CD14-positive monocyte (primary cell): ENCODE results near the gene WDR49. TPM values are rescaled to one million over a fixed set of nuclear protein-coding genes. Genes with fewer than 3 reads are reported as not detected.
A peak's percentile ranks its signal among the peaks of the same experiment; 100 is the strongest.

ENCODE experiments used
- DNase-seq, 3 donors: peaks; one replicate each; pipeline ENCODE4 v3.0.0-alpha.2; 2011 to 2022
- H2AFZ ChIP-seq: 2 replicates; pipeline ENCODE4 v1.6.0; 2012; ENCODE audit warnings: mild to moderate bottlenecking, low read depth, low read length, inconsistent platforms; ENCODE audit not compliant: insufficient read depth, poor library complexity, severe bottlenecking
- H3K27ac ChIP-seq, 2 donors: 1 replicate in 1 of 2; 2 replicates in 1 of 2; pipeline ENCODE4 v1.5.1; 2012 to 2013; ENCODE audit warnings: low read length in 2 of 2, control low read depth in 1 of 2, inconsistent platforms in 1 of 2, low read depth in 1 of 2, mild to moderate bottlenecking in 1 of 2
- H3K27me3 ChIP-seq, 2 donors: one replicate each; pipeline versions ENCODE4 v1.6.0 to v1.6.1; 2011 to 2013; ENCODE audit warnings: low read length in 2 of 2; ENCODE audit not compliant: control insufficient read depth in 2 of 2, insufficient read depth in 2 of 2
- H3K36me3 ChIP-seq, 2 donors: replicated peaks in 1 of 2; 1 replicate in 1 of 2; 2 replicates in 1 of 2; pipeline versions ENCODE4 v1.5.1 to v1.6.1; 2012 to 2013; ENCODE audit warnings: low read length in 2 of 2, control low read depth in 1 of 2, inconsistent platforms in 1 of 2, mild to moderate bottlenecking in 1 of 2; ENCODE audit not compliant: insufficient read depth in 2 of 2, control insufficient read depth in 1 of 2
- H3K4me1 ChIP-seq, 2 donors: 1 replicate in 1 of 2; 2 replicates in 1 of 2; pipeline versions ENCODE4 v1.5.1 to v1.6.1; 2012 to 2013; ENCODE audit warnings: low read length in 2 of 2, control low read depth in 1 of 2, inconsistent platforms in 1 of 2, mild to moderate bottlenecking in 1 of 2, moderate library complexity in 1 of 2; ENCODE audit not compliant: insufficient read depth in 2 of 2, control insufficient read depth in 1 of 2
- H3K4me2 ChIP-seq: replicated peaks from 2 replicates; pipeline ENCODE3; 2012; ENCODE audit warnings: low read length, moderate library complexity, mild to moderate bottlenecking; ENCODE audit not compliant: poor library complexity, severe bottlenecking; ENCODE audit errors: extremely low read depth
- H3K4me3 ChIP-seq, 3 experiments: fragments of 200-600 bp in 1 of 3; sonication (generic) in 1 of 3; replicated peaks in 1 of 3; 1 replicate in 2 of 3; 2 replicates in 1 of 3; pipeline ENCODE4 v1.5.1; 2011 to 2013; ENCODE audit warnings: low read length in 3 of 3, mild to moderate bottlenecking in 3 of 3, control low read depth in 2 of 3, low read depth in 2 of 3, inconsistent platforms in 1 of 3, moderate library complexity in 1 of 3
- H3K79me2 ChIP-seq: 2 replicates; pipeline ENCODE4 v1.6.0; 2012; ENCODE audit warnings: mild to moderate bottlenecking, control low read depth, inconsistent platforms, low read length, moderate library complexity; ENCODE audit not compliant: insufficient read depth
- H3K9ac ChIP-seq: 2 replicates; pipeline ENCODE4 v1.6.0; 2017; ENCODE audit warnings: low read length, mild to moderate bottlenecking; ENCODE audit not compliant: insufficient read depth, poor library complexity, severe bottlenecking
- H3K9me3 ChIP-seq, 2 donors: replicated peaks in 1 of 2; 1 replicate in 1 of 2; 2 replicates in 1 of 2; pipeline versions ENCODE4 v1.5.1 to v1.6.1; 2012 to 2013; ENCODE audit warnings: low read length in 2 of 2, control low read depth in 1 of 2; ENCODE audit not compliant: control insufficient read depth in 1 of 2, insufficient read depth in 1 of 2
- H4K20me1 ChIP-seq: 2 replicates; pipeline ENCODE4 v1.6.0; 2012; ENCODE audit warnings: mild to moderate bottlenecking, low read length, control low read depth, moderate library complexity; ENCODE audit not compliant: insufficient read depth
- H3K27ac Mint-ChIP-seq, 7 donors: one replicate each; pipeline ENCODE4 v1.8.0; 2020; ENCODE audit warnings: mild to moderate bottlenecking in 7 of 7, mixed read lengths in 7 of 7, moderate library complexity in 6 of 7, inconsistent platforms in 2 of 7
- H3K27me3 Mint-ChIP-seq, 3 donors: one replicate each; pipeline ENCODE4 v1.8.0; 2021 to 2022; ENCODE audit warnings: low read depth in 3 of 3, mild to moderate bottlenecking in 3 of 3, mixed read lengths in 3 of 3, moderate library complexity in 3 of 3, inconsistent platforms in 1 of 3
- H3K36me3 Mint-ChIP-seq, 2 donors: one replicate each; pipeline ENCODE4 v1.8.0; 2020; ENCODE audit warnings: mixed read lengths in 2 of 2, inconsistent platforms in 1 of 2, mild to moderate bottlenecking in 1 of 2
- H3K4me1 Mint-ChIP-seq: one replicate; pipeline ENCODE4 v1.8.0; 2020; ENCODE audit warnings: mild to moderate bottlenecking, mixed read lengths
- H3K4me3 Mint-ChIP-seq, 2 donors: one replicate each; pipeline ENCODE4 v1.8.0; 2020; ENCODE audit warnings: mild to moderate bottlenecking in 2 of 2, mixed read lengths in 2 of 2, moderate library complexity in 1 of 2
- H3K9me3 Mint-ChIP-seq, 7 donors: one replicate each; pipeline ENCODE4 v1.8.0; 2020 to 2022; ENCODE audit warnings: mixed read lengths in 7 of 7, mild to moderate bottlenecking in 6 of 7, moderate library complexity in 6 of 7, inconsistent platforms in 2 of 7
- WGBS: methylation state at CpG from one replicate; pipeline ENCODE4 v1.1.5; 2013; ENCODE audit warnings: missing lambda C conversion rate; ENCODE audit not compliant: insufficient coverage; 5-methylcytosine and 5-hydroxymethylcytosine counted together
- intact Hi-C, 2 donors: fragments of 100-400 bp; cut with micrococcal nuclease; formaldehyde crosslinking; loops; one replicate each; pipeline versions ENCODE4 v1.15.0 to v1.15.1; 2023
- polyA plus RNA-seq, 3 donors: library from polyadenylated mRNA; depleted of rRNA in 1 of 3; unstranded in 2 of 3; stranded (reverse) in 1 of 3; fragments of 300-500 nt in 2 of 3; fragments of >200 nt in 1 of 3; fragmentation: Illumina TruSeq in 2 of 3; gene quantifications; 1 replicate in 2 of 3; 2 replicates in 1 of 3; pipeline ENCODE4 v1.2.3, GENCODE V29; 2012 to 2021
- TF ChIP-seq, protein P1 (sequence below): fragments of 200-600 bp; IDR thresholded peaks from one replicate; pipeline ENCODE4 v1.8.0; 2022; ENCODE audit warnings: antibody characterized with exemption, mild to moderate bottlenecking

The WDR49 gene
- polyA plus RNA-seq, 3 donors = 1.1 to 5.0 (median 4.2) TPM

DNA sequence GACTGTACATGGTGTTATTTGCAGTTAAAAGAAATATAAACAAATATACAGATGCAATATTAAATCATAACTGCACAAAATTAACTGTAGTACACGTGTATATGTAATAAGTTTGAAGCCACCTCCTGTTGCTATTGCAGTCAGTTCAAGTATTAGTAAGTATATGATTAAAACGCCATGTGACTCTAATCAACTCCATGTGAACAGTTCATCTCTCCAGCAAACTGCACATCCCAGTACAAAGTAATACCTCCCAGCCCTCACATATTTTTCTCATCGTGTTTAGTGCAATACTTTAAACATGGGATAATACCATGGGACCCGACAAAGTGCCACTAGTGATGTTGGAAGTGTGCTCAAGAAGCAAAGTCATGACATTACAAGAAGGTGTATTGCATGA lies 46.3 kb upstream of the WDR49 start:
- intact Hi-C loops = no loop called here
- no peak for DNase-seq
- no peak overlapping the region for H3K4me3 ChIP-seq
- H3K4me1 ChIP-seq = no peaks in the 10 kb centered on the region
- H3K4me2 ChIP-seq = no peak overlapping the region
- H3K79me2 ChIP-seq = no peaks in the 10 kb centered on the region
- no peak overlapping the region for H2AFZ ChIP-seq
- H4K20me1 ChIP-seq = peaks cover 23% of the 10 kb centered on the region
- peaks cover 62 to 67% of the 10 kb centered on the region in 2 donors for H3K36me3 Mint-ChIP-seq
- no peaks in the 10 kb centered on the region for H3K9me3 ChIP-seq
- no peaks in the 10 kb centered on the region for H3K4me1 Mint-ChIP-seq
- no peaks in the 10 kb centered on the region for H3K9me3 Mint-ChIP-seq
- peaks cover 70 to 92% of the 10 kb centered on the region in 2 donors for H3K36me3 ChIP-seq
- no peaks in the 10 kb centered on the region for H3K27me3 ChIP-seq
- H3K27ac Mint-ChIP-seq = no peak overlapping the region
- WGBS = no CpG with 5 or more reads among the region's 4 CpGs
- H3K9ac ChIP-seq = no peak overlapping the region
- no peak overlapping the region for H3K4me3 Mint-ChIP-seq
- H3K27me3 Mint-ChIP-seq = no peaks in the 10 kb centered on the region
- TF ChIP-seq, protein P1, sequence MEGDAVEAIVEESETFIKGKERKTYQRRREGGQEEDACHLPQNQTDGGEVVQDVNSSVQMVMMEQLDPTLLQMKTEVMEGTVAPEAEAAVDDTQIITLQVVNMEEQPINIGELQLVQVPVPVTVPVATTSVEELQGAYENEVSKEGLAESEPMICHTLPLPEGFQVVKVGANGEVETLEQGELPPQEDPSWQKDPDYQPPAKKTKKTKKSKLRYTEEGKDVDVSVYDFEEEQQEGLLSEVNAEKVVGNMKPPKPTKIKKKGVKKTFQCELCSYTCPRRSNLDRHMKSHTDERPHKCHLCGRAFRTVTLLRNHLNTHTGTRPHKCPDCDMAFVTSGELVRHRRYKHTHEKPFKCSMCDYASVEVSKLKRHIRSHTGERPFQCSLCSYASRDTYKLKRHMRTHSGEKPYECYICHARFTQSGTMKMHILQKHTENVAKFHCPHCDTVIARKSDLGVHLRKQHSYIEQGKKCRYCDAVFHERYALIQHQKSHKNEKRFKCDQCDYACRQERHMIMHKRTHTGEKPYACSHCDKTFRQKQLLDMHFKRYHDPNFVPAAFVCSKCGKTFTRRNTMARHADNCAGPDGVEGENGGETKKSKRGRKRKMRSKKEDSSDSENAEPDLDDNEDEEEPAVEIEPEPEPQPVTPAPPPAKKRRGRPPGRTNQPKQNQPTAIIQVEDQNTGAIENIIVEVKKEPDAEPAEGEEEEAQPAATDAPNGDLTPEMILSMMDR = no peak
- no peak overlapping the region for H3K27ac ChIP-seq

GRCh38 chr3:167694121-167694520 lies 40.4 kb upstream of the WDR49 start:
- no peak overlapping the region for H3K27ac ChIP-seq
- H3K27me3 ChIP-seq = no peaks in the 10 kb centered on the region
- H3K36me3 Mint-ChIP-seq = peaks cover 61 to 69% of the 10 kb centered on the region in 2 donors
- H3K9ac ChIP-seq = no peak overlapping the region
- no peak overlapping the region for H3K4me2 ChIP-seq
- no peaks in the 10 kb centered on the region for H3K27me3 Mint-ChIP-seq
- TF ChIP-seq, protein P1 = no peak
- no peak overlapping the region for H2AFZ ChIP-seq
- H4K20me1 ChIP-seq = peaks cover 11% of the 10 kb centered on the region
- WGBS = no CpG with 5 or more reads among the region's 2 CpGs
- no peak overlapping the region for H3K4me3 ChIP-seq
- DNase-seq = no peak
- no peaks in the 10 kb centered on the region for H3K9me3 ChIP-seq
- peaks cover 81 to 100% of the 10 kb centered on the region in 2 donors for H3K36me3 ChIP-seq
- no peaks in the 10 kb centered on the region for H3K4me1 Mint-ChIP-seq
- intact Hi-C loops = no loop called here
- H3K9me3 Mint-ChIP-seq = no peaks in the 10 kb centered on the region
- H3K4me1 ChIP-seq = no peaks in the 10 kb centered on the region
- H3K79me2 ChIP-seq = no peaks in the 10 kb centered on the region
- H3K27ac Mint-ChIP-seq = peak overlapping the region in 1 of 7 donors; percentile 13
- H3K4me3 Mint-ChIP-seq = no peak overlapping the region
